IgD-negative memory B cell (primary cell): Measurements from ENCODE around the gene CILP. TPM values are rescaled to one million over a fixed set of nuclear protein-coding genes. Genes with fewer than 3 reads are reported as not detected.

Source experiments
- H3K27ac Mint-ChIP-seq, 3 donors: one replicate each; pipeline ENCODE4 v1.8.0; 2020 to 2022; ENCODE audit warnings: mild to moderate bottlenecking in 3 of 3, mixed read lengths in 3 of 3, moderate library complexity in 1 of 3
- H3K27me3 Mint-ChIP-seq: one replicate; pipeline ENCODE4 v1.8.0; 2021; ENCODE audit warnings: mixed read lengths
- H3K36me3 Mint-ChIP-seq: one replicate; pipeline ENCODE4 v1.8.0; 2020; ENCODE audit warnings: mild to moderate bottlenecking, mixed read lengths
- H3K4me1 Mint-ChIP-seq, 3 donors: one replicate each; pipeline ENCODE4 v1.8.0; 2020 to 2022; ENCODE audit warnings: mixed read lengths in 3 of 3, mild to moderate bottlenecking in 1 of 3
- H3K4me3 Mint-ChIP-seq, 4 donors: one replicate each; pipeline ENCODE4 v1.8.0; 2020 to 2022; ENCODE audit warnings: mild to moderate bottlenecking in 4 of 4, mixed read lengths in 4 of 4, moderate library complexity in 3 of 4
- H3K9me3 Mint-ChIP-seq, 3 donors: one replicate each; pipeline ENCODE4 v1.8.0; 2020 to 2021; ENCODE audit warnings: mixed read lengths in 3 of 3, mild to moderate bottlenecking in 1 of 3
- polyA plus RNA-seq: library from polyadenylated mRNA; unstranded; fragments of 300-500 nt; fragmentation: Illumina TruSeq; gene quantifications from one replicate; pipeline ENCODE4 v1.2.3, GENCODE V29; 2021

CILP gene, protein sequence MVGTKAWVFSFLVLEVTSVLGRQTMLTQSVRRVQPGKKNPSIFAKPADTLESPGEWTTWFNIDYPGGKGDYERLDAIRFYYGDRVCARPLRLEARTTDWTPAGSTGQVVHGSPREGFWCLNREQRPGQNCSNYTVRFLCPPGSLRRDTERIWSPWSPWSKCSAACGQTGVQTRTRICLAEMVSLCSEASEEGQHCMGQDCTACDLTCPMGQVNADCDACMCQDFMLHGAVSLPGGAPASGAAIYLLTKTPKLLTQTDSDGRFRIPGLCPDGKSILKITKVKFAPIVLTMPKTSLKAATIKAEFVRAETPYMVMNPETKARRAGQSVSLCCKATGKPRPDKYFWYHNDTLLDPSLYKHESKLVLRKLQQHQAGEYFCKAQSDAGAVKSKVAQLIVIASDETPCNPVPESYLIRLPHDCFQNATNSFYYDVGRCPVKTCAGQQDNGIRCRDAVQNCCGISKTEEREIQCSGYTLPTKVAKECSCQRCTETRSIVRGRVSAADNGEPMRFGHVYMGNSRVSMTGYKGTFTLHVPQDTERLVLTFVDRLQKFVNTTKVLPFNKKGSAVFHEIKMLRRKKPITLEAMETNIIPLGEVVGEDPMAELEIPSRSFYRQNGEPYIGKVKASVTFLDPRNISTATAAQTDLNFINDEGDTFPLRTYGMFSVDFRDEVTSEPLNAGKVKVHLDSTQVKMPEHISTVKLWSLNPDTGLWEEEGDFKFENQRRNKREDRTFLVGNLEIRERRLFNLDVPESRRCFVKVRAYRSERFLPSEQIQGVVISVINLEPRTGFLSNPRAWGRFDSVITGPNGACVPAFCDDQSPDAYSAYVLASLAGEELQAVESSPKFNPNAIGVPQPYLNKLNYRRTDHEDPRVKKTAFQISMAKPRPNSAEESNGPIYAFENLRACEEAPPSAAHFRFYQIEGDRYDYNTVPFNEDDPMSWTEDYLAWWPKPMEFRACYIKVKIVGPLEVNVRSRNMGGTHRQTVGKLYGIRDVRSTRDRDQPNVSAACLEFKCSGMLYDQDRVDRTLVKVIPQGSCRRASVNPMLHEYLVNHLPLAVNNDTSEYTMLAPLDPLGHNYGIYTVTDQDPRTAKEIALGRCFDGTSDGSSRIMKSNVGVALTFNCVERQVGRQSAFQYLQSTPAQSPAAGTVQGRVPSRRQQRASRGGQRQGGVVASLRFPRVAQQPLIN
- not detected for polyA plus RNA-seq

DNA sequence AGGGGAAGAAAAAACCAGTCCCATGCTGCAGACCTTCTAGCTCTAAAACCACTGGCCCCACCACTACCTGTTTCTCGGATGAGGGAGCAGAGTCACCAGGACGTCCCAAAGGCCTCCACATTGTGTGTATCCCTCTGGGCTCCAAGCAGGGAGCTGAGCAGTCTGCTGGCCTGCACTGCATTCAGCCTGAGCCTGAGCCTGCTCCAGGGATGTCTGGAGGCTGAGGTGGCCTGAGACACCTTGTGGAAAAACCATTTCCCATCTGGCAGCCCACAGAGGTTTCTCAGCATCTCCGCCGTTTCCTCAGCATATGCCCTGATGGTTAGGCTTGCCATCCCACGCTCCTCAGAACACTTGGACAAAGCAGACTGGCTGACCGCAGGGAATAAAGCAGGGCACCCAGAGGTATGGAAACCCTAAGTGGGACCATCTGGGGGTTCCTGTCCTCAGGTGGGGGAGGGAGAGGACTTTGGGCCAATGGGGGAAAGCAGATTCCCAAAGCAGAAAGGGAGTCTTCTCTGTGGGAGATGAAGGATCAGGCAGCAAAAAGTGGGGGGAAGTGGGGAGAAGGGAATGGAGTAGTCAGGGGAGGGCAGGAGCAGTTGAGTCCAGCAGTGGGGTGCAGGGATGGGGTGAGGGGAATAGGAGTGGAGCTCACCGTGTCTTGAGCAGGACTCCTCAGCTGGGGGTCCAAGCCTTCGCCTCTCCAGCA is at the start of gene CILP:
Gene CILP, minus strand, starts transcription at position 704 of the 712 bp plus-strand sequence. CDS start 1,718 bp downstream, outside the sequence.
- H3K27me3 Mint-ChIP-seq = peaks cover 2% of the 10 kb centered on the region
- H3K4me3 Mint-ChIP-seq = no peak within 1 kb of the TSS
- no peaks in the 10 kb centered on the region for H3K36me3 Mint-ChIP-seq
- peaks cover 0 to 4% (median 0%) of the 10 kb centered on the region in 3 donors for H3K4me1 Mint-ChIP-seq
- H3K27ac Mint-ChIP-seq = no peak within 1 kb of the TSS
- H3K9me3 Mint-ChIP-seq = no peaks in the 10 kb centered on the region

DNA sequence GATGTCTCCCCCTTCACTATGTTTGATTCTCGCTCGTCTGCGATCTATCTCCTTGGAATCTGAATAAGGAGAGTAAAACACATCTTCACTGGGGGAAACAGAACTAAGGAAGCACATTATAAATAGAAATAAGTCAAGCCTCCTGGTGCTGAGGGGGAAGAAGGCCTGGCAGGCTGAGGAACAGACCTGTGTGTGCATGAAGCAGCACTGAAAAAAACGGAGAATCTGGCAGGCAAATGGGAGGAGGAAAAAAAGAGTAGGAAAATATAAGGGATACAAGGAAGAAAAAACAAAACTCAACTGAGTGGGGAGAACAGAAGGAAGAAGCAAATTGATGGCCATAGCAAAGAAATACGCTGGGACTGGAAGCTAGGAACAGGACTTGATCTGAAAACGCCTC is 49.7 kb upstream of the CILP start:
- no peak overlapping the region for H3K27ac Mint-ChIP-seq
- no peaks in the 10 kb centered on the region for H3K4me1 Mint-ChIP-seq
- no peaks in the 10 kb centered on the region for H3K9me3 Mint-ChIP-seq
- H3K36me3 Mint-ChIP-seq = peaks cover 12% of the 10 kb centered on the region
- H3K4me3 Mint-ChIP-seq = no peak overlapping the region
- H3K27me3 Mint-ChIP-seq = no peaks in the 10 kb centered on the region

DNA sequence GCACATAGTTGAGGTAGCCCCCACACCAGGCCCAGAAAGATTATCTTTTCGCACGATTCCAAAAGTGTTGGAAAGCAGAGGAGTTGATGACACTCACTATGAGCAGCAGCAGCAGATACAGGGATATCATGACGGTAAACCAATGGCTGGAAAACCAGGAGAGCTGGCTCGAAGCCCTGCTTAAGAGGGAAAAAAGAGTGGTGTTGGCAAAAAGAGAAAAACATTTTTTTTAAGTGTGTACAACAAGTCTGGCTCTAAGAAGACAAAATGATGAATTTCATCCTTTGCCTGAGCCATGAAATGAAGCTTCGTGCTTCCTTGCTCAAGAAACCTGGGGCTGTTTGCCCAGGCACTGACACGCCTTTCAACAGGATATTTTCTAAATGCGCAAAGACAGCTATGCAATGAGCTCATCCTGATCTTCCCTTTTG is 48.1 kb upstream of the CILP start:
- H3K4me1 Mint-ChIP-seq = no peaks in the 10 kb centered on the region
- peaks cover 14% of the 10 kb centered on the region for H3K36me3 Mint-ChIP-seq
- H3K27ac Mint-ChIP-seq = no peak overlapping the region
- H3K27me3 Mint-ChIP-seq = no peaks in the 10 kb centered on the region
- no peaks in the 10 kb centered on the region for H3K9me3 Mint-ChIP-seq
- H3K4me3 Mint-ChIP-seq = no peak overlapping the region

DNA sequence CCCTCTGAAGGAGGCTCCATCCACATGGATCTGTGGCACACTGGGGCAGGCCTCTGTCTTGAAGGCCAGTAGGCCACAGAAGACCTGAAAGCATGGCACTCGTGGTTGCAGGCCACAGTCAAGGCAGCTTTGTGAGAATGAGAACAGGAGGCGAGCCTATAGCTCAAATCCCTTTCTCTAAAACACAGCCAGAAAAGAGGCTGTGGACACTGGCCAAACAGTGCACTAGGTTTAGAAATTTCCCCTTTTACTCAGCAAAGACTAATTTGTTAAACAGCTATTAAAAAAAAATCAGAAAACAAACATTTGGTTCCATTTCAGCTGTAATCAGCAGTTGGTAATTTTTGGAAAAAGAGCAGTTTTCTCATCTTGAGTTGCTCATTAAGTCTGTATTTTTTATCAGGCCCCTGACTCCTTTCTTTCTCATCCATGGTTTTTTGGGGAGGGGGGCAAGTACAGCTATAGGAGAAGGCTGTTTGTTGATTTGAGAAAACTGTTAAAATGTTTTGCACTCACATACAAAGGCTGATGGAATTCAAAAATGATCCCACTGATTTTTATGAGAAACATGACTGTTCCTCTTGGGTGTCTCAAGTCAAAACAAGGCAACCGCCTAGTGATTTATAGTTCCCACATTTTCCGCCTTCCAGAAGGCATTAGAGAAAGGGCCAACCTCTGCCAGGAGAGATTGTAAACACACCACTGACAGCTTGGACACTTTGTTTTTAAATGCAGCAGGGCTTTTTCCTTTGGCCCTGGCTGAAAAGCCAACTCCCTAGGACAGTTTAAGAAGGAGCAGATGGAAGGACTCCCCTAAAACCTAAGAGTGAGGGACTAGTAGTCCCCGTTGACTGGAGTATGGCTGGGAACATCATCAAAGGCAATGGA is 47.3 kb upstream of the CILP start:
- H3K9me3 Mint-ChIP-seq = no peaks in the 10 kb centered on the region
- H3K36me3 Mint-ChIP-seq = peaks cover 14% of the 10 kb centered on the region
- H3K27me3 Mint-ChIP-seq = no peaks in the 10 kb centered on the region
- H3K4me1 Mint-ChIP-seq = no peaks in the 10 kb centered on the region
- no peak overlapping the region for H3K27ac Mint-ChIP-seq
- H3K4me3 Mint-ChIP-seq = no peak overlapping the region

DNA sequence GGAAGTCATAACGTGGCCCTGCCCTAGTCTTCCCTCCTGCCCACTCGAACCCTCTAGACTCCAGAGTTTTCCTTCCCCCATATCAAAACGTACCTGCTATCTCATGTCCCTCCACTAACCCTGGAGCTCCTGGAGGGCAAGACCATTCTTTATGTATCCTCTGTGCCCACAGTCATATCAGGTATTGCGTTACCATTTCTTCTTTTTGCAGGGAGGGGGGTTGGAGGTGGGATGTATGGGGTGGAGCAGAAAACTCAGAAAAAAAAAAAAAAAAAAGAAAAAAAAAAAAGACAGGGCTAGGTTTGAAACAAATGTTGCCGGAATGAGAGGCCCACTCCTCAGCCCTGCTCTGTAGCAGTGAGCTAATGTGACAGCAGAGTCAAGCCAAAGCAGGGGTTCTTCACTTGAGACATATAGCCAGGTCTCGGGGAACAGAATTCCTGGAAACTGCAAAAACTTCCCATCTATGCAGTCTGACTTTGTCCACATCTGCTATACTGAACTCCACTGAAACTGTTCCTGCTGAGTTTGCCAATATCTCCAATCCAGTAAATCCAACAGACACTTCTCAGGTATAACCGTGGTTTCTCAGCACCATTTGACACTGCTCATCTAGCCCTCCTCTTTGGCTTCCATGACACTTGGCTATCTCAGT is 44.3 kb upstream of the CILP start:
- Mint-ChIP-seq H3K4me3 (no peak overlapping the region), H3K36me3 (peaks cover 13% of the 10 kb centered on the region), H3K27ac (peak overlapping the region in 1 of 3 donors; percentile 67), H3K9me3 (no peaks in the 10 kb centered on the region), H3K27me3 (no peaks in the 10 kb centered on the region), H3K4me1 (peaks cover 0 to 2% (median 2%) of the 10 kb centered on the region in 3 donors)

DNA sequence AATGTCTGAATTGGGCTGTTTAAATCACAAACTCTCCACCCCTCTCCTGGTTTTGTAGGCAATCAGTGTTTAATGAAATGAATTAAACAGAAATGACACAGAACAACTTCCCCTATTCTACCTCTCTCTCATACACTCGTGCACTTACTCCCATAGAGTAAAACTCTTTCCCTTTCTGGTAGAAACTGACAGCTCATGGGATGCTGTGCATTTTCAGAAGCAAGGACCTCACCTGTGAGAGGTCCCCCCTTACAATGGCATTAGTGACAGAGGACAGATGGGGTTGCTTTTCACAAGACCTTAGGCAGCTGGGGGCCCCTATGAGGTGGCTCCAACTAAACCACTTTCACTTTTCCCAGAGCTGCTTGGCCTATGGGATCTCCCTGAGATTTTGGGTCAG is 43.5 kb upstream of the CILP start:
- Mint-ChIP-seq H3K4me3 (no peak overlapping the region), H3K36me3 (peaks cover 11% of the 10 kb centered on the region), H3K27me3 (no peaks in the 10 kb centered on the region), H3K9me3 (no peaks in the 10 kb centered on the region), H3K4me1 (peaks cover 0 to 2% (median 2%) of the 10 kb centered on the region in 3 donors), H3K27ac (no peak overlapping the region)

DNA sequence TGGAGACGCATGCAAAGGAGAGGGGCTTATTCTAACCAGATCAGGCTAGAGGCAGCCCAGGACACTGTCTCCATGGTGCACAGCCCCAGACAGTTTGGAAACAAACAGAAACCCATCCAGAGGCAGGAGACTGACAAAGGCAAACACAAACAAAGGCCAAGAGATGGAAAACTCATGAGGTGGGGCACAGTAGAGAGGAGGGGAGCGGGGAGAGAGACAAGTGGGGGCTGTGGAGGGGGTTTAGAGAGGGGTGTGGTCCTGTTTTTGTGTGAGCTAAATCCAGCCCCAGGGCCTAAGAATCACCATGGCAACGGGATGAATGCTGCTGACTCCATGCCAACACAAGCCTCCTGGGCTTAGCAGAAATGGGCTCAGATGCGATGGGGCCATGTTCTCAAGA is 43.1 kb upstream of the CILP start:
- Mint-ChIP-seq H3K27me3 (no peaks in the 10 kb centered on the region), H3K36me3 (peaks cover 11% of the 10 kb centered on the region), H3K9me3 (no peaks in the 10 kb centered on the region), H3K4me1 (peaks cover 0 to 2% (median 2%) of the 10 kb centered on the region in 3 donors), H3K27ac (no peak overlapping the region), H3K4me3 (no peak overlapping the region)

DNA sequence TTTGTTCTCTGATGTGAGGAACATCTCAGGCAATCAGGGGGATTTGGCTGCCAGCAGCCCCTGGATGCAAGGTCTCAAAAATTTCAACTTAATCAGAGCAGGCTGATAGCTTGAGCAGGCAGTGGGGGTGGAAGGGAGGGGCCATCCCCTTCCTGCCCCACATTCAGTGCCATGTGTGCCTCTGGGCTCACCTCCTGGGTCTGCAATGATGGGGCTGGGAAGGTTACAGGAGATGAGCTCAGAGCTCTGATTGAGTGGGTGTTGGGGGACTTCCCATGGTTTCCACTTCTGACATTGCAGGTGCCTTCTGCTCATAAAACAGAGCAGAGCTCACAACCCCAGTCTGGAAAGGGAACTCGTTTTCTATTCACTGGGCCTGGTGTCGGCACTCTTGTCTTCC is 38.4 kb upstream of the CILP start:
- no peak overlapping the region for H3K4me3 Mint-ChIP-seq
- H3K4me1 Mint-ChIP-seq = peaks cover 0 to 2% (median 2%) of the 10 kb centered on the region in 3 donors
- no peaks in the 10 kb centered on the region for H3K9me3 Mint-ChIP-seq
- no peaks in the 10 kb centered on the region for H3K27me3 Mint-ChIP-seq
- peaks cover 5% of the 10 kb centered on the region for H3K36me3 Mint-ChIP-seq
- no peak overlapping the region for H3K27ac Mint-ChIP-seq

DNA sequence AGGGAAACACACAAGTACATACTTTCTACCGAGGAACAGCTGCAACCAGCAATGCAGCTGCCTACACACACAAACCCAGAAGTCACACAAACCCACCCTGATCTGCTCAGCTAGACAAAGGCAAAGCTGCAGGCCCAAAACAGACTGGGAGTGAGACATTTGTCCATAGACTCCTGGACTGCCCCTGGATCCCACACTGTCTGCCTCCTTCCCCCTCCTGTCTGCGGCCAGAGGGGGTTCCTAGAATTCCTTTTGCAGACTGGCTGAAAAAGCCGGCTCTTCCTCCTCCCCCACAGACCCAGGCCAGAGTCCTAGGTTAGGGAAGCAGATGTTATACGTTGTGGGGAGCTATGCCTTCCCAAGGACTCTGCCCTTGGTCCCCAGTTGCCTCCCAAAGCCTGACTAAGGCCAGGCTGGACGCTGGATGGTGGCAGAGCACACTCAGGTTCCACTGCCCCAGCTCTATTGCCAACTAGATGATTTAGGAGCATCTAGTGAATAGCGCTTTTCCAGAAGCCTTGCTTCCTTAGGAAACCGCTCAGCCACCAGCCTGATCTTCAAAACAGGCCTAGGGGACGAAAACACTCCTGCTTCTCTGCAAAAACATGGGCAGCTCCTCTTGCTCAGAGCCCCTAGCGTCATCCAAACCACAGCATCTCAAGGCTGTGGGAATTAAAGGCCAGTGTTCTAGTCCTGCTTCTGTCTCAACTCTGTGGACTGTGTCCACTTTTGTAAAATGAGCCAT is 37.4 kb upstream of the CILP start:
- Mint-ChIP-seq H3K9me3 (no peaks in the 10 kb centered on the region), H3K4me1 (peaks cover 0 to 2% (median 2%) of the 10 kb centered on the region in 3 donors), H3K36me3 (peaks cover 8% of the 10 kb centered on the region), H3K27me3 (no peaks in the 10 kb centered on the region), H3K4me3 (no peak overlapping the region), H3K27ac (no peak overlapping the region)

DNA sequence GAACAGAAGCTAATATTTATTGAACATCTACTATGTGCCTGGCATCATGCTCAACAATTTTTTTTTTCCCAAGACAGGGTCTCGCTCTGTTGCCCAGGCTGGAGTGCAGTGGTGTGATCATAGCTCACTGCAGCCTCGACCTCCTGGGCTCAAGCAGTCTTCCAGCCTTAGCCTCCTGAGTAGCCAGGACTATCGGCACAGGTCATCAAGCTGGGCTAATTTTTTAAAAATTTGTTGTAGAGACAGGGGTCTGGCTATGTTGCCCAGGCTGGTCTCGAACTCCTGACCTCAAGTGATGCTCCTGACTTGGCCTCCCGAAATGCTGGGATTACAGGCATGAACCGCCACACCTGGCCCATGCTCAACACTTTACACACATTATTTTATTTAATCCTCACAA is 35.7 kb upstream of the CILP start:
- Mint-ChIP-seq H3K27ac (no peak overlapping the region), H3K9me3 (no peaks in the 10 kb centered on the region), H3K27me3 (no peaks in the 10 kb centered on the region), H3K36me3 (peaks cover 7% of the 10 kb centered on the region), H3K4me3 (no peak overlapping the region), H3K4me1 (no peaks in the 10 kb centered on the region)

DNA sequence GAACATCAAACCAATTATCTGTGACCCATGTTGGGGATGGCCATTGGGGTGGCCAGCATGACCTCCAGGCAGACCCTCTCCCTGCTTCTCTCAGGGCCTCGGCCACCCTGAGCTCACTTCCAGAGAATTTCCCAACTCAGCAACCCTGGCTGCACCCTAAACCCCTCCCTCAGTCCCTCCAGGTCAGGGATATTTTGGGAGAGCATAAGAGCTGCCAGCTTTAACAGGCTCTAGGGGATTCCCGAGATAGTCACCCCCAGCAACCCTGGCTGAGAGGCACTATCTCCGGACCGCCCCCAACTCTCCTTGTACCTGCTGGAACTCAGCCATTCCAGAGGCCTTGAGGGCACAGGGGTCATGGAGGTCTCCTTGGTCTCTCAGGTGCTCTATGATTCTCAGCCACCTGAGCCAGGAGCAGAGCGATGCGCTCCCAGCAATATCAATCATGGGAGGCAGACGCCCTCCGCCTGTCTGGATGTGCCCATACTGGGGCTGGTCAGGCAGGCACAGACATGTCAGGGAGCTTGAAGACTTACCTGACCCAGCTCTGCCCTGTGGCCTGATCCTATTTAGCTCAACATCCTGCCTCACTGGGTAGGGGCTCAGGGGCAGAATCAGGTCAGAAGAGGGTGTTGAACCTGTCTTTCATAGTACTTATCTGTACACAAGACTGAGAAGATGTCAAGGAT is 34.9 kb upstream of the CILP start:
- no peaks in the 10 kb centered on the region for H3K4me1 Mint-ChIP-seq
- no peaks in the 10 kb centered on the region for H3K27me3 Mint-ChIP-seq
- no peaks in the 10 kb centered on the region for H3K9me3 Mint-ChIP-seq
- H3K27ac Mint-ChIP-seq = no peak overlapping the region
- no peak overlapping the region for H3K4me3 Mint-ChIP-seq
- H3K36me3 Mint-ChIP-seq = peaks cover 7% of the 10 kb centered on the region

DNA sequence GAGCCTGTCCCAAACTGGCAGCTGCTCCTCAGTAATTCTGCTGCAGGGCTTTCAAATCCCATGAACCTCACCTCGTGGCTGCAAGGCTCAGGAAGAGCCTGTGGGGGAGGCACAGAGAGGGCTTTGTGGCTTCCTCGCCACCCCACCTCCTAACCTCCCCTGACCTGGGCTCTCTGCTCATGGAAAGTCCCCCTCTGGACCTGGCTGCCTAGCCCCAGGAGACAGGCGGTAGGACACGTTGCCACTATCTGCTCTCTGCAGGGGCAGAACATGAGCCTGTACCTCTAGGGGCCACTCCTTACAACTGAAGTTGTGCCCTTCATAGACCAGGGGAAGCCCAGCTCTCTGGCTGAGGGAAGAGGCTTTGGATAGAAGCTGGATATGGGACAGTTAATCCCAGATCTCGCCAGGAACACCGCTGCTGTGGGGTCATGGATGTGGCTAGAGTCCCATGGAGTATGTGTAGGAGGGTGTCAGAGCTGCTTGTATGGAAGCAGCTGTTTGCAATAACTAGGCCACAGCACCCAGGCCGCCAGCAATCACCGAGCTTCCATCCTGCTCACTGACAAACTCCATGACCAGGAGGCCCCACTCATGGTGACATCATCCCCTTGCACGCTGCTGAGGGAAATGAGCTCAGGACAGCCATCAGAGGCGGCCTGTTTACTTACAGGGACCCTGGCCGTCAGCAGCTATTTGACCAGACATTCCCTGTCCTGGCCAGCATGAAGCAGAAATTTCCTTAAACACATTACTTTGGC is 34.0 kb upstream of the CILP start:
- Mint-ChIP-seq H3K4me1 (no peaks in the 10 kb centered on the region), H3K27ac (no peak overlapping the region), H3K4me3 (no peak overlapping the region), H3K9me3 (no peaks in the 10 kb centered on the region), H3K27me3 (no peaks in the 10 kb centered on the region), H3K36me3 (peaks cover 7% of the 10 kb centered on the region)
